Left lung (tissue), 10 donors: ENCODE data around the gene MFSD6L. TPM values are rescaled to one million over a fixed set of nuclear protein-coding genes. Genes with fewer than 3 reads are reported as not detected.

ENCODE experiments used
- ATAC-seq: fragments of 200-7000 bp; cut with Tn5 transposase; one replicate; pipeline ENCODE4 v1.9.1; 2020; ENCODE audit warnings: moderate library complexity
- DNase-seq, 4 donors: peaks; one replicate each; pipeline ENCODE4 v3.0.0-alpha.2; 2013 to 2020
- H3K27ac ChIP-seq, 2 donors: fragments of 200-600 bp; sonication (generic) in 1 of 2; one replicate each; pipeline versions ENCODE4 v1.5.0 to v1.8.0; 2020 to 2021
- H3K27me3 ChIP-seq, 2 donors: fragments of 200-600 bp; sonication (generic) in 1 of 2; one replicate each; pipeline versions ENCODE4 v1.5.0 to v1.8.0; 2020 to 2021
- H3K36me3 ChIP-seq, 2 donors: fragments of 200-600 bp; sonication (generic) in 1 of 2; one replicate each; pipeline versions ENCODE4 v1.5.0 to v1.8.0; 2020 to 2021
- H3K4me1 ChIP-seq, 2 donors: fragments of 200-600 bp; one replicate each; pipeline ENCODE4 v1.8.0; 2021
- H3K4me3 ChIP-seq, 2 donors: fragments of 200-600 bp; sonication (generic) in 1 of 2; one replicate each; pipeline versions ENCODE4 v1.5.0 to v1.8.0; 2020 to 2021; ENCODE audit warnings: mild to moderate bottlenecking in 1 of 2
- H3K9me3 ChIP-seq, 2 donors: fragments of 200-600 bp; sonication (generic) in 1 of 2; one replicate each; pipeline versions ENCODE4 v1.5.0 to v1.8.0; 2020 to 2021
- intact Hi-C, 2 donors: fragments of 100-400 bp; cut with DNase I; formaldehyde crosslinking; loops; one replicate each; pipeline versions ENCODE4 v1.11.2 to v1.14.2; 2022
- polyA plus RNA-seq, 6 donors: library from polyadenylated mRNA; unstranded; fragments of 120-200 nt; gene quantifications; one replicate each; pipeline ENCODE4 v1.2.1, GENCODE V29; 2013; ENCODE audit not compliant: insufficient read length in 6 of 6
- total RNA-seq, 2 donors: library from RNA; stranded (reverse); fragmentation: NEBNext Ultra II Directional; extraction: Animal tissue kit (Norgen Biotek cat#: 25700); gene quantifications; one replicate each; pipeline ENCODE4 v1.2.1, GENCODE V29; 2021
- TF ChIP-seq, protein P1 (sequence below), 2 donors: fragments of 200-600 bp; sonication (generic) in 1 of 2; IDR thresholded peaks; one replicate each; pipeline versions ENCODE4 v1.5.0 to v1.8.0; 2021; ENCODE audit warnings: antibody characterized with exemption in 2 of 2
- donor health status: DM: no; HTN: yes; CAD: no.
- donor health status: DM: no; HTN: no; CAD: no.

Gene MFSD6L
- total and polyA plus RNA-seq, 8 donors = 0.30 to 1.6 (median 0.65) TPM

- Histone ChIP-seq H3K36me3 (no peaks in the 10 kb centered on the region), H3K4me1 (no peaks in the 10 kb centered on the region), H3K4me3 (no peak overlapping the region), H3K9me3 (no peaks in the 10 kb centered on the region), H3K27ac (no peak overlapping the region), H3K27me3 (peaks cover 0 to 42% of the 10 kb centered on the region in 2 donors)
- ATAC-seq = no peak
- TF ChIP-seq, protein P1, sequence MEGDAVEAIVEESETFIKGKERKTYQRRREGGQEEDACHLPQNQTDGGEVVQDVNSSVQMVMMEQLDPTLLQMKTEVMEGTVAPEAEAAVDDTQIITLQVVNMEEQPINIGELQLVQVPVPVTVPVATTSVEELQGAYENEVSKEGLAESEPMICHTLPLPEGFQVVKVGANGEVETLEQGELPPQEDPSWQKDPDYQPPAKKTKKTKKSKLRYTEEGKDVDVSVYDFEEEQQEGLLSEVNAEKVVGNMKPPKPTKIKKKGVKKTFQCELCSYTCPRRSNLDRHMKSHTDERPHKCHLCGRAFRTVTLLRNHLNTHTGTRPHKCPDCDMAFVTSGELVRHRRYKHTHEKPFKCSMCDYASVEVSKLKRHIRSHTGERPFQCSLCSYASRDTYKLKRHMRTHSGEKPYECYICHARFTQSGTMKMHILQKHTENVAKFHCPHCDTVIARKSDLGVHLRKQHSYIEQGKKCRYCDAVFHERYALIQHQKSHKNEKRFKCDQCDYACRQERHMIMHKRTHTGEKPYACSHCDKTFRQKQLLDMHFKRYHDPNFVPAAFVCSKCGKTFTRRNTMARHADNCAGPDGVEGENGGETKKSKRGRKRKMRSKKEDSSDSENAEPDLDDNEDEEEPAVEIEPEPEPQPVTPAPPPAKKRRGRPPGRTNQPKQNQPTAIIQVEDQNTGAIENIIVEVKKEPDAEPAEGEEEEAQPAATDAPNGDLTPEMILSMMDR (IDR thresholded peaks at IDR 0.05) = no peak
- intact Hi-C loops = no loop called here
- DNase-seq = no peak
Observed at GRCh38 chr17:8820311-8821010, 21.3 kb upstream of the MFSD6L start.

DNA sequence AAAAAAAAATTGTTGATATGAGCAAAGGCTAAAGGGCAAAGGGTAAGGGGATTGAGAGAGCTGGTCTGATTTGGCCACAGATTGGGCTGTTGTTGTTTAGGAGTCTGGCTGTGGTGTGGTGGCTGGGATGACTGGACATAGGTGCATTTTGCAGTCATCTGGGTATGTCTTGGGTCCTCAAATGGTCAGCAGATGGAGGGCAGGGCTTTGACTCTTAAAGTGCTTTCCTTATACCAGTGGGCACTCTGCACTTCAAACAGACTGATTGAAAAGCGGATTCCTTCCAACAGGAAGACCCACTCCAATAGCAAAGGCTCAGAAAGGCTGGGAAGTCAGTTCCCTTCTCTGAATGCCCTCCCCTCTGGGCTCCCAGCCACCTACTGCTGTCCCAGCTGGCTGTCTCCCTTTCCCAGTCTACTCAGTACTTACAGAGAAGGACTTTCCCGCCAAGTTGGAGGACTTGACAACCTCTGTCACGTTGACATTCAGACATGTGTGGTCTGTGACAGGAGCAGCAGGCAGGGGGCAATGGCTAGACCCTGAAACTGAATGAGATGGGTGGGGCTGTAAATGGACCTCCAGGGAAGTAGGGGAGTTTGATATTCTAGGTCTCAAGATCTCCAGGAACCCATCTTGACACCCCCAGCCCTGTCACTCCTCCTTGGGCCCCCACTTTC, 19.6 kb upstream of the MFSD6L start:
- intact Hi-C loops = no loop called here
- Histone ChIP-seq H3K27ac (no peak overlapping the region), H3K36me3 (no peaks in the 10 kb centered on the region), H3K9me3 (peaks cover 0 to under 1% of the 10 kb centered on the region in 2 donors), H3K27me3 (peaks cover 0 to 57% of the 10 kb centered on the region in 2 donors), H3K4me3 (no peak overlapping the region), H3K4me1 (no peaks in the 10 kb centered on the region)
- ATAC-seq = no peak
- TF ChIP-seq, protein P1 (IDR thresholded peaks at IDR 0.05) = no peak
- DNase-seq = no peak

DNA sequence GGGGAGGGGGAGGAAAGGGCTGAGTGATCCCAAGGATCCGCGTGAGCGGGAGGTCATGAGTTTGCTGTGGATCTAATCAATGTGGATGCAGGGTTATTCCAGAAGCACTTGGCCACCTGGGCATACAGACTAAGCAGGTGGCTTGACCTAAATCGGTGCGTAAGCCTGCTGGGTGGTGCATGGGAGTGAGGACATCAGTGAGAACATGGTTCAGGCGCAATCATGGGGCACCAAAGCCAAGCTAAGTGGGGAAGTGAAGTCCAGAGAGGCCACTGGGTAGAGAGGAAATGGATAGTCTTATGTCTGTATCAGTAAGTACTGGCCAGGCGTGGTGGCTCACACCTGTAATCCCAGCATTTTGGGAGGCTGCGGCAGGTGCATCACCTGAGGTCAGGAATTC, 18.9 kb upstream of the MFSD6L start:
- intact Hi-C loops = no loop called here
- Histone ChIP-seq H3K27me3 (peaks cover 0 to 58% of the 10 kb centered on the region in 2 donors), H3K4me3 (no peak overlapping the region), H3K9me3 (peaks cover 0 to 3% of the 10 kb centered on the region in 2 donors), H3K36me3 (no peaks in the 10 kb centered on the region), H3K27ac (no peak overlapping the region), H3K4me1 (no peaks in the 10 kb centered on the region)
- DNase-seq = no peak
- TF ChIP-seq, protein P1 (IDR thresholded peaks at IDR 0.05) = no peak
- ATAC-seq = no peak

DNA sequence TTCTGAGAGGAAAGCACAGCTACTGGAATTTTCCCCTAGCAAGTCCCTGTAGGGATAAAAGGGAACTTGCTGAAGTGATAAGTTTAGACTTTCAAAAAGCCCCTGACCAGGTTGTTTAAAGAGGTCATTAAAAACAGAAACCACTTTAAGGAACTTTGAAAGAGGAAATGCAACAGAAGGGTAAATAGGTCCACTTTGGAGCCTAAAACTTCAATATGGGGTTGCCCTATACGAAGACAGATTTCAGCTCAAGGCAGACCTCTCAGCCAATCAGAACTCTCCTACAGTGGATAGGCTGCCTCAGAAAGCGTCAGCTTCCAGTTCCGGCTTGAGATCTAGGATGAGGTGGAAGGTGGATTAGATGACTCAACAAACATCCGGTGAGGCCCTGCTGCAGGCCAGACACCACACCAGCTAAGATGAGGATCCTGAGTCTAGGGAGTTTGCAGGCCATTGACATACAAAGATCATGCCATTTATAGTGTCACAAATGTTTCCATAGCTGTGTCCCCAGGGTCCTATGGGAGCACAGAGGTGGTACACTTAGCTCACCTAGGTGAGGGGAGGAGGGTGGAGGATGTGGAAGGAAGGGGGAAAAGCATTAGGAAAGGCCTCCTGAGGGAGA, 7.9 kb upstream of the MFSD6L start:
- TF ChIP-seq, protein P1 (IDR thresholded peaks at IDR 0.05) = no peak
- intact Hi-C loops = no loop called here
- Histone ChIP-seq H3K36me3 (peaks cover 0 to 10% of the 10 kb centered on the region in 2 donors), H3K4me3 (no peak overlapping the region), H3K27me3 (peaks cover 0 to 41% of the 10 kb centered on the region in 2 donors), H3K27ac (peak overlapping the region in 1 of 2 donors; percentile 76), H3K4me1 (peaks cover 0 to 14% of the 10 kb centered on the region in 2 donors), H3K9me3 (peaks cover 0 to 22% of the 10 kb centered on the region in 2 donors)
- ATAC-seq (peak; percentile 47), DNase-seq (no peak)
